ENCODE measurements around the gene EIF2B5.
A peak's percentile ranks its signal among the peaks of the same experiment; 100 is the strongest.
"Not testable (repeated sequence)": the region's sequence is repeated elsewhere in the genome, so short reads cannot be mapped to it uniquely, and the experiment has no call there.

Gene EIF2B5

GRCh38 chr3:184132945-184133344 lies 2.2 kb upstream of the EIF2B5 start:
- H3K4me3 Mint-ChIP-seq, result peak overlapping the region; percentile 94
- ATAC-seq (replicated peaks; ENCODE audit: extremely low read depth, poor library complexity, severe bottlenecking) (no peak), DNase-seq (ENCODE audit: low spot score in 2 of 2) (no peak)
- peaks cover 43% of the 10 kb centered on the region for H3K4me1 Mint-ChIP-seq
- H3K27ac Mint-ChIP-seq (ENCODE audit: low read depth), result no peak overlapping the region
- H3K9me3 Mint-ChIP-seq, result no peaks in the 10 kb centered on the region
- peaks cover 13% of the 10 kb centered on the region for H3K36me3 Mint-ChIP-seq (ENCODE audit: insufficient read depth)
- H3K27me3 Mint-ChIP-seq, result no peaks in the 10 kb centered on the region

GRCh38 chr3:184133840-184134745 lies 1.1 kb upstream of the EIF2B5 start:
- Mint-ChIP-seq H3K36me3 (ENCODE audit: insufficient read depth) (peaks cover 15% of the 10 kb centered on the region), H3K4me3 (peak overlapping the region; percentile 94), H3K27ac (ENCODE audit: low read depth) (peak overlapping the region; percentile 92), H3K4me1 (peaks cover 44% of the 10 kb centered on the region), H3K9me3 (no peaks in the 10 kb centered on the region), H3K27me3 (no peaks in the 10 kb centered on the region)
- no peak for DNase-seq (ENCODE audit: low spot score in 2 of 2)
- ATAC-seq (replicated peaks; ENCODE audit: extremely low read depth, poor library complexity, severe bottlenecking), result peak; percentile 25

GRCh38 chr3:184134746-184135148 lies 411 bp upstream of the EIF2B5 start:
- peak overlapping the region; percentile 94 for H3K4me3 Mint-ChIP-seq
- H3K27me3 Mint-ChIP-seq, result no peaks in the 10 kb centered on the region
- H3K27ac Mint-ChIP-seq (ENCODE audit: low read depth), result peak overlapping the region; percentile 92
- H3K4me1 Mint-ChIP-seq, result peaks cover 44% of the 10 kb centered on the region
- ATAC-seq (replicated peaks; ENCODE audit: extremely low read depth, poor library complexity, severe bottlenecking), result peak; percentile 29
- H3K9me3 Mint-ChIP-seq, result no peaks in the 10 kb centered on the region
- no peak for DNase-seq (ENCODE audit: low spot score in 2 of 2)
- peaks cover 16% of the 10 kb centered on the region for H3K36me3 Mint-ChIP-seq (ENCODE audit: insufficient read depth)

GRCh38 chr3:184135911-184136260 lies 728 bp downstream of the EIF2B5 start:
- no peak for ATAC-seq (replicated peaks; ENCODE audit: extremely low read depth, poor library complexity, severe bottlenecking)
- H3K27ac Mint-ChIP-seq (ENCODE audit: low read depth), result peak overlapping the region; percentile 92
- H3K4me1 Mint-ChIP-seq, result peaks cover 44% of the 10 kb centered on the region
- DNase-seq (ENCODE audit: low spot score in 2 of 2), result no peak
- peaks cover 21% of the 10 kb centered on the region for H3K36me3 Mint-ChIP-seq (ENCODE audit: insufficient read depth)
- no peaks in the 10 kb centered on the region for H3K27me3 Mint-ChIP-seq
- peak overlapping the region; percentile 94 for H3K4me3 Mint-ChIP-seq
- H3K9me3 Mint-ChIP-seq, result no peaks in the 10 kb centered on the region

GRCh38 chr3:184140436-184140835 lies 5.3 kb downstream of the EIF2B5 start:
- no peak overlapping the region for H3K27ac Mint-ChIP-seq (ENCODE audit: low read depth)
- no peak for DNase-seq (ENCODE audit: low spot score in 2 of 2)
- H3K27me3 Mint-ChIP-seq, result no peaks in the 10 kb centered on the region
- H3K36me3 Mint-ChIP-seq (ENCODE audit: insufficient read depth), result peaks cover 31% of the 10 kb centered on the region
- H3K4me1 Mint-ChIP-seq, result peaks cover 26% of the 10 kb centered on the region
- no peak for ATAC-seq (replicated peaks; ENCODE audit: extremely low read depth, poor library complexity, severe bottlenecking)
- H3K9me3 Mint-ChIP-seq, result no peaks in the 10 kb centered on the region
- H3K4me3 Mint-ChIP-seq, result no peak overlapping the region

- H3K27ac Mint-ChIP-seq (ENCODE audit: low read depth), result no peak overlapping the region
- H3K4me1 Mint-ChIP-seq, result peaks cover 8% of the 10 kb centered on the region
- H3K9me3 Mint-ChIP-seq, result no peaks in the 10 kb centered on the region
- DNase-seq (ENCODE audit: low spot score in 2 of 2) (no peak), ATAC-seq (replicated peaks; ENCODE audit: extremely low read depth, poor library complexity, severe bottlenecking) (no peak)
- H3K4me3 Mint-ChIP-seq, result no peak overlapping the region
- H3K27me3 Mint-ChIP-seq, result no peaks in the 10 kb centered on the region
- peaks cover 31% of the 10 kb centered on the region for H3K36me3 Mint-ChIP-seq (ENCODE audit: insufficient read depth)
These were observed 7.0 kb downstream of the EIF2B5 start for GRCh38 chr3:184142199-184142598.

GRCh38 chr3:184143327-184143726 lies 8.2 kb downstream of the EIF2B5 start:
- no peaks in the 10 kb centered on the region for H3K27me3 Mint-ChIP-seq
- no peak for DNase-seq (ENCODE audit: low spot score in 2 of 2)
- peaks cover 26% of the 10 kb centered on the region for H3K36me3 Mint-ChIP-seq (ENCODE audit: insufficient read depth)
- no peak overlapping the region for H3K4me3 Mint-ChIP-seq
- H3K27ac Mint-ChIP-seq (ENCODE audit: low read depth), result no peak overlapping the region
- no peaks in the 10 kb centered on the region for H3K9me3 Mint-ChIP-seq
- no peak for ATAC-seq (replicated peaks; ENCODE audit: extremely low read depth, poor library complexity, severe bottlenecking)
- no peaks in the 10 kb centered on the region for H3K4me1 Mint-ChIP-seq

- no peaks in the 10 kb centered on the region for H3K27me3 Mint-ChIP-seq
- H3K36me3 Mint-ChIP-seq (ENCODE audit: insufficient read depth), result peaks cover 24% of the 10 kb centered on the region
- DNase-seq (ENCODE audit: low spot score in 2 of 2) (no peak), ATAC-seq (replicated peaks; ENCODE audit: extremely low read depth, poor library complexity, severe bottlenecking) (no peak)
- H3K9me3 Mint-ChIP-seq, result no peaks in the 10 kb centered on the region
- no peaks in the 10 kb centered on the region for H3K4me1 Mint-ChIP-seq
- no peak overlapping the region for H3K4me3 Mint-ChIP-seq
- no peak overlapping the region for H3K27ac Mint-ChIP-seq (ENCODE audit: low read depth)
These were observed 9.3 kb downstream of the EIF2B5 start for GRCh38 chr3:184144505-184144904.

- Mint-ChIP-seq H3K4me1 (no peaks in the 10 kb centered on the region), H3K36me3 (ENCODE audit: insufficient read depth) (peaks cover 20% of the 10 kb centered on the region), H3K9me3 (no peaks in the 10 kb centered on the region), H3K27me3 (no peaks in the 10 kb centered on the region), H3K27ac (ENCODE audit: low read depth) (no peak overlapping the region), H3K4me3 (no peak overlapping the region)
- no peak for DNase-seq (ENCODE audit: low spot score in 2 of 2)
- no peak for ATAC-seq (replicated peaks; ENCODE audit: extremely low read depth, poor library complexity, severe bottlenecking)
These were observed 10.0 kb downstream of the EIF2B5 start for GRCh38 chr3:184145111-184145524.

GRCh38 chr3:184145751-184146270 lies 10.7 kb downstream of the EIF2B5 start:
- Mint-ChIP-seq H3K4me3 (no peak overlapping the region), H3K27ac (ENCODE audit: low read depth) (no peak overlapping the region), H3K36me3 (ENCODE audit: insufficient read depth) (peaks cover 18% of the 10 kb centered on the region), H3K27me3 (no peaks in the 10 kb centered on the region), H3K9me3 (no peaks in the 10 kb centered on the region), H3K4me1 (no peaks in the 10 kb centered on the region)
- ATAC-seq (replicated peaks; ENCODE audit: extremely low read depth, poor library complexity, severe bottlenecking) (no peak), DNase-seq (ENCODE audit: low spot score in 2 of 2) (no peak)

- H3K27ac Mint-ChIP-seq (ENCODE audit: low read depth), result no peak overlapping the region
- H3K36me3 Mint-ChIP-seq (ENCODE audit: insufficient read depth), result peaks cover 5% of the 10 kb centered on the region
- ATAC-seq (replicated peaks; ENCODE audit: extremely low read depth, poor library complexity, severe bottlenecking) (no peak), DNase-seq (ENCODE audit: low spot score in 2 of 2) (no peak)
- no peaks in the 10 kb centered on the region for H3K27me3 Mint-ChIP-seq
- H3K9me3 Mint-ChIP-seq, result no peaks in the 10 kb centered on the region
- H3K4me1 Mint-ChIP-seq, result no peaks in the 10 kb centered on the region
- no peak overlapping the region for H3K4me3 Mint-ChIP-seq
These were observed 12.9 kb downstream of the EIF2B5 start for GRCh38 chr3:184148076-184148475.

GRCh38 chr3:184149123-184149522 lies 14.0 kb downstream of the EIF2B5 start:
- H3K4me3 Mint-ChIP-seq, result no peak overlapping the region
- no peak for ATAC-seq (replicated peaks; ENCODE audit: extremely low read depth, poor library complexity, severe bottlenecking)
- H3K36me3 Mint-ChIP-seq (ENCODE audit: insufficient read depth), result peaks cover 3% of the 10 kb centered on the region
- no peak overlapping the region for H3K27ac Mint-ChIP-seq (ENCODE audit: low read depth)
- no peaks in the 10 kb centered on the region for H3K4me1 Mint-ChIP-seq
- no peak for DNase-seq (ENCODE audit: low spot score in 2 of 2)
- no peaks in the 10 kb centered on the region for H3K9me3 Mint-ChIP-seq
- H3K27me3 Mint-ChIP-seq, result no peaks in the 10 kb centered on the region

GRCh38 chr3:184149770-184150169 lies 14.6 kb downstream of the EIF2B5 start:
- H3K27ac Mint-ChIP-seq (ENCODE audit: low read depth); H3K27me3 Mint-ChIP-seq; ATAC-seq (replicated peaks; ENCODE audit: extremely low read depth, poor library complexity, severe bottlenecking); H3K4me3 Mint-ChIP-seq; H3K36me3 Mint-ChIP-seq (ENCODE audit: insufficient read depth); H3K9me3 Mint-ChIP-seq; DNase-seq (ENCODE audit: low spot score in 2 of 2); H3K4me1 Mint-ChIP-seq: not testable (repeated sequence)
